RWPE1 (cell line): ENCODE data around the gene VPS35.

Source experiments
- CTCF ChIA-PET: fragments of 350-600 bp; sonication (Branson Sonifier 250); formaldehyde crosslinking; extraction: SDS; loops from one replicate; lab custom pipeline; 2021; lab: Yijun Ruan, JAX
- POLR2A ChIA-PET: fragments of 400-600 bp; formaldehyde crosslinking; extraction: SDS; loops from one replicate; lab custom pipeline; 2020; ENCODE audit warnings: antibody characterized with exemption; ENCODE audit not compliant: low non-redundant PET; lab: Yijun Ruan, JAX
- DNase-seq: peaks from one replicate; pipeline ENCODE4 v3.0.0; 2012; ENCODE audit warnings: low spot score
- H3K27ac ChIP-seq: fragments of 450-650 bp; 2 replicates; pipeline ENCODE4 v1.5.1; 2017
- CTCF ChIP-seq: fragments of 450-650 bp; conservative IDR thresholded peaks from 2 replicates; pipeline ENCODE4 v1.5.1; 2017; ENCODE audit warnings: low read depth, mild to moderate bottlenecking

VPS35 gene

GRCh38 chr16:46730801-46731690 is 42.1 kb upstream of the VPS35 start:
- H3K27ac ChIP-seq: no peak overlapping the region
- ChIA-PET POLR2A (no interaction called here), CTCF (no interaction called here)
- TF ChIP-seq CTCF: no peak
- DNase-seq: no peak

- no peak for DNase-seq
- ChIA-PET POLR2A (no interaction called here), CTCF (interaction anchor here (0.6 kb wide), 1 partner anchor 25 kb away, joined by 5 read pairs; no protein-coding TSS in a partner anchor)
- H3K27ac ChIP-seq: no peak overlapping the region
- no peak for TF ChIP-seq CTCF
Measured at GRCh38 chr16:46730126-46730525, 41.1 kb upstream of the VPS35 start.

- TF ChIP-seq CTCF: no peak
- H3K27ac ChIP-seq: no peak overlapping the region
- DNase-seq: no peak
- POLR2A ChIA-PET: no interaction called here
- CTCF ChIA-PET: no interaction called here
Measured at GRCh38 chr16:46729326-46729995, 40.5 kb upstream of the VPS35 start.

GRCh38 chr16:46728806-46729205 is 39.8 kb upstream of the VPS35 start:
- TF ChIP-seq CTCF: no peak
- H3K27ac ChIP-seq: no peak overlapping the region
- DNase-seq: no peak
- CTCF ChIA-PET: no interaction called here
- POLR2A ChIA-PET: no interaction called here

- no peak for DNase-seq
- ChIA-PET POLR2A (no interaction called here), CTCF (interaction anchor here (0.6 kb wide), 1 partner anchor 28 kb away, joined by 4 read pairs; no protein-coding TSS in a partner anchor)
- TF ChIP-seq CTCF: no peak
- no peak overlapping the region for H3K27ac ChIP-seq
Measured at GRCh38 chr16:46727630-46728029, 38.7 kb upstream of the VPS35 start.

- CTCF ChIA-PET: interaction anchor here (0.6 kb wide), 1 partner anchor 28 kb away, joined by 4 read pairs; no protein-coding TSS in a partner anchor
- no peak for DNase-seq
- POLR2A ChIA-PET: no interaction called here
- H3K27ac ChIP-seq: no peak overlapping the region
- TF ChIP-seq CTCF: no peak
Measured at GRCh38 chr16:46727184-46727583, 38.2 kb upstream of the VPS35 start.
